ENCODE results near the gene UVSSA.
"Not testable (repeated sequence)": the region's sequence is repeated elsewhere in the genome, so short reads cannot be mapped to it uniquely, and the experiment has no call there.

UVSSA gene

DNA sequence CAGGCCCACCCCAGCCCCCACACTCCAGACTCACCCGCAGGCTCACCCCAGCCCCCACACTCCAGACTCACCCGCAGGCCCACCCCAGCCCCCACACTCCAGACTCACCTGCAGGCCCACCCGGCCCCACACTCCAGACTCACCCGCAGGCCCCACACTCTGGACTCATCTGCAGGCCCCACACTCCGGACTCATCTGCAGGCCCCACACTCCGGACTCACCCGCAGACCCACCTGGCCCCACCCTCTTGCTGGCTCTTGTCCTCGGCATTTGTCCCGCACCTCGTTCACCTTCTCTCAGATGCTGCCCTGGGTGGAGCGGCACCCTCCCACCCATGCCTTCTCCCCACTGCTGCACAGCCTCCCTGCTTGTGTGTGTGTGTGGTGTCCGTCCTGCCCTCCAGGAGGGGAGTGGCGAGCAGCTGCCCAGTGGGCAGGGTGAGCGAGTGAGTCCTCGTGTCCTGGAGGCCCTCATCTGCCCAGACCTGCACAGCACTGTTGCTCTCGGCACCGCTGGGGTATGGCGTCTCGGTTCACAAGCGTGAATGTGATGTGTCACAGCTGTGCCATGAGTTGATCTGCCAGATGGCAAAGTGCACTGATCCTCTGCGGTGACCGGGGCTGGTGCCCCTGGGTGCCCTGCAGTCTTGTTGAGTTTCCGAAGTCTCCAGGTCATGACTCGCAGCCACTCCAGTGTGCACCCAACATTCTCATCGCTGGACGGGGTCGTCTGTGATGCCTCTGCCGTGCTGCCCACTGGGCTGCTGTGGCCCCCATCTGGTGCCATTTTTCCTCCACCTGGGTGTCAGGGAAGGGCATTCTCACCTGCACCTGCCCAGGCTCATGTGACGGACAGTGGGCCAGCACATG lies 29.6 kb upstream of the UVSSA start:
- DNase-seq, result no peak

DNA sequence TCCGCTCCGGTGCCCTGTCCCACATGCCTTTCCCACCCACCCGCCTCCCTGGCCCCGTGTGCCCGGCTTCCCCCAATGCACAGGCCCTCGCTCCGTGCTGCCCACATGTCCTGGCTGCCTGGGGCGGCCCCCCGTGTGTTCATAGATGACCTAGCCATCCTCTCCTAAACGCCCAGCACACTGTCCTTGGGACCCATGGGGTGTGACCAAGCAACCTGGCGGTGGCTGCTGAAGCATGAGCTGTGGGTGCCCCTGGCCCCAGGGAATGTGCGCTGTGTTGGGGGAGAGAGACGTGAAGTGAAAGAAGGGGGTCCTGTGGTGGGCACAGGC lies 29.0 kb upstream of the UVSSA start:
- no peak for DNase-seq

DNA sequence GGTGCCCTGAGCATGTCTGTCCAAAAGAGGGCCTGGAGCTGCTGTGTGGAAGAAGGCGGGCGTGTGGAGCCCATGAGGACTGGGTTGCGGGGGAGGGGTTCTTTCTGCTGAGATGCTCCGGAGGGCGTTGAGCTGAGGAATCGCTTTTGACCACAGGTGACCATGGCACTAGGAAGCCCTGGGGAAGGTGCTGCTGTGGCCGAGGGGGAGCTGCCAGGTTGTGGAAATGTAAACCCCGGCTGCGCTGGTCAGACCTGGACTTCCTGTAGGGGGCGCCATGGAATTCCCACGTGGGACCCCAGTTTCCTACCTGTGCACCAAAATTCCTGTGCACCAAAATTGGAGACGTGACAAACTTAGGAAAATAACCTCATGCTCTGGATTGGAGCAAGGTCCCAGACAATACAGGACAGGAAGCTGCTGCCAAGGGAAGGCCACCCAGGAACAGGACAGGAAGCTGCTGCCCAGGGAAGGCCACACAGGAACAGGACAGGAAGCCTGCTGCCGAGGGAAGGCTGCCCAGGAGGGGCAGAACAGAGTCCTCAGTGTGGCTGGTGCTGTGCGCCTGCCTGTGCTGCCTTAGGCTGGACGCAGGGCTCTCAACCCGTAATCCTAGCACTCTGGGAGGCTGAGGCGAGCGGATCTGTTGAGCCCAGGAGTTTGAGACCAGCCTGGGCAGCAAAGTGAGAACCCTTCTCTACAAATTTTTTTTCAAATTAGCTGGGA lies 28.4 kb upstream of the UVSSA start:
- DNase-seq, result peak; percentile 61

DNA sequence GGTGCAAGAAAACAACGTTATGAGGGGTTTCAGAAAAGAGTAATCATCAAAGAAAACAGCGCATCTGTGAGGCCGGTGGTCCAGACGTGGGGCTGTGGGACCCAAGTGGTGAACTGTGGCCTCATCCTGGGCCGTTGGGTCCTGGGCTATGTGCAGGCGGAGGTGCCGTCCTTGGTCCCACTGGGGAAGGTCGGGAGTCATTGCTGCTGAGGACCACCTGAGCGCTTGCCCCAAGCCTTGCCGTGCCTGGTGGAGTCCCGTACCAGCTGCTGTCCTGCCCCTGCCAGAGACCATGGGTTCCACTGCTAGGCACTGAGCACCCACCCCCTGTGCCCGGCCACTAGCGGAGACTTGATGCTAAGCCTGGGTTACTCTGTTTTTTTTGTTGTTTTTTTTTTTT lies 25.5 kb upstream of the UVSSA start:
- DNase-seq, result no peak

DNA sequence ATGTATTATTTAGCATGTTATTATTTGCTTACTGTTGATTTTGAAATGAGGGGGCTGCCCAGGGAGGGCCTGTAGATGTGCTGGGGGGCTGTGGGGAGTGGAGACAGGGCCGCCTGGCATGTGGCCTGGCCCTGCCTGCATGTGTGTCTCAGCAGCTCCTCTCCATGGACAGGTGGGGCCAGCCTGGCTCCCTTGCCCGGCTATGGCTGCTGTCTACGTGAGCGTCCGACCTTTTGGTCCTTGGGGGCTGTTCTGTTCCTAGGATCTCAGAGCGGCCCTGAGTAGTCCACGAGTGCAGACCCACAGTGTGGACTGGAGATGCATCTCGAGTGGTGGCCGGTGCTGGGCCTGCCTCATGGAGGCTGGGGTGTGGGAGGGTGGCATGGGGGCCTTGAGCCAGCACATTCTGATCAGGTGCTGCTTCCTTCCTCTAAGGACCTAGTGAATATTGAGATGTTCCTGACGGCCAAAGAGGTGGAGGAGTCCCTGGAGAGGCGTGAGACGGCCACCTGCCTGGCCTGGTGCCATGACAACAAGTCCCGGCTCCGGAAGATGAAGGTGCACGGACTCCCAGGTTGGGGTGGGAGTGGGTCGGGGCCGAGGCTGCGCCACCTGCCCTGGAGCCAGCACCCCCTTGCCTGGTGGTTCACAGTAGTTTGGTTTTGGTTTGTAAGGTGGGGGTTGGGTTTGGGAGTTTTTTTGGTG lies 24.9 kb upstream of the UVSSA start:
- DNase-seq, result no peak

DNA sequence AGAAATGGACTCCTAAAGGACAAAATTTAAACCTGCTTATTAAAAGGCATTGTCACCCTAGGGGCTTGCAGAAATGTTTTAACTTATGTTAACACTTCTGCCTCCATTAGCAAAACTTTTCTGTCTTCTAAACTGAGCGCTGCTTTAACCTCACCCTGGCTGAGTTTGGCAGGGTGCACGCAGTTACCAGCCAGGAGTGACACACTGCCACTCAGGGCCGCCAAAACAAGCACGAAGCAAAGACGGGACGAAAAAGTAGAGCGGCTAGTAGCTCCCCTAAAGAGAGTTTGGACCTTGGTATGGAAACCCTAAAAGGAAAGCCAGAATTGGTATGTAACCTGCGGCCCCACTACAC lies 23.8 kb upstream of the UVSSA start:
- no peak for DNase-seq

DNA sequence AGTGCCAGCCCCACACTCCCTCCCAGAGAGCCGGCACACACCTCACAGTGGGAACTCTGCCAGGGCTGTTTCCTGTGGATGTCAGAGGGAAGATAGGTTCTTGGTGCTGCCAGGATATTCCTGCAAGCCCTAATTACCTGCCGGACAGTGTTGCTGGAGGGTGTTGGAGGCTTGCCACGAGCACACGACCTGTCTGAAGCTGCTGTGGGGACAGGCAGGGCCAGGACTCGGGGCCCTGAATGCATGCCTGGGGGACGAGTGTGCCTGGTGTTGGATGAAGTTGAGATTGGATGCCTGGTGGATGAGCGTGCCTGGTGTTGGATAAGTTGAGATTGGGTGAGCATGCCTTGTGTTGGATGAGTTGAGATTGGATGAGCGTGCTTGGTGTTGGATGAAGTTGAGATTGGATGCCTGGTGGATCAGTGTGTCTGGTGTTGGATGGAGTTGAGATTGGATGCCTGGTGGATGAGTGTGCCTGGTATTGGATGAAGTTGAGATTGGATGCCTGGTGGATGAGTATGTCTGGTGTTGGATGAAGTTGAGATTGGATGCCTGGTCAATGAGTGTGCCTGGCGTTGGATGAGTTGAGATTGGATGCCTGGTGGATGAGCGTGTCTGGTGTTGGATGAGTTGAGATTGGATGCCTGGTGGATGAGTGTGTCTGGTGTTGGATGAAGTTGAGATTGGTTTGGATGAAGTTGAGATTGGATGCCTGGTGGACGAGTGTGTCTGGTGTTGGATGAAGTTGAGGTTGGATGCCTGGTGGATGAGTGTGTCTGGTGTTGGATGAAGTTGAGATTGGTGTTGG lies 23.2 kb upstream of the UVSSA start:
- no peak for DNase-seq

DNA sequence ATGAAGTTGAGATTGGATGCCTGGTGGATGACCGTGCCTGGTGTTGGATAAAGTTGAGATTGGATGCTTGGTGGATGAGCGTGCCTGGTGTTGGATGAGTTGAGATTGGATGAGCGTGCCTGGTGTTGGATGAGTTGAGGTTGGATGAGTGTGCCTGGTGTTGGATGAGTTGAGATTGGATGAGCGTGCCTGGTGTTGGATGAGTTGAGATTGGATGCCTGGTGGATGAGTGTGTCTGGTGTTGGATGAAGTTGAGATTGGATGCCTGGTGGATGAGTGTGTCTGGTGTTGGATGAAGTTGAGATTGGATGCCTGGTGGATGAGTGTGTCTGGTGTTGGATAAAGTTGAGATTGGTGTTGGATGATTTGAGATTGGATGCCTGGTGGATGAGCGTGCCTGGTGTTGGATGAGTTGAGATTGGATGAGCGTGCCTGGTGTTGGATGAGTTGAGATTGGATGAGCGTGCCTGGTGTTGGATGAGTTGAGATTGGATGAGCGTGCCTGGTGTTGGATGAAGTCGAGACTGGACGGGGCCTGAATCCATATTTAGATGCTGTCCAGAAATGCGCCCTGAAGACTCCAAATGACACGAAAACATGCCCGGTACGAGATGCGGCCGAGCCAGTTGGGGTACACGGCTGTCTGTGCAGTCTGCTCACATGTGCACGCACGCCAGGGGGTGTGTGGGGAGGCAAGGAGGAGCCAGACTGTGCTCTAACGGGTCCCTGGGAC lies 22.4 kb upstream of the UVSSA start:
- DNase-seq, result not testable (repeated sequence)

DNA sequence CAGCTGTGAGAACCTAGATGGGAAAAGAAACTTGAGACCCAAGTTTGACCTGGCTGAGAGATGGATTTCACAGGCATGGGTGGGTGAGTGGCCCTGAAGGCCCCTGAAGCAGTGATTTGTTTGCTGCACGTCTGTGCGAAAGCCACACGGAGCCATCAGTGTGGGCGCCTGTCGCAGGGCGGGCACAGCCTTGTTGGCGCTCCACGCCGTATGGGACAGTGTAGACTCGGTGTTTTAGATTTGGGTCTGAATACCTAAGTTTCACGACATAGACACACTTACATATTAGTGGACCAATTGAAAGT lies 21.9 kb upstream of the UVSSA start:
- DNase-seq, result no peak

DNA sequence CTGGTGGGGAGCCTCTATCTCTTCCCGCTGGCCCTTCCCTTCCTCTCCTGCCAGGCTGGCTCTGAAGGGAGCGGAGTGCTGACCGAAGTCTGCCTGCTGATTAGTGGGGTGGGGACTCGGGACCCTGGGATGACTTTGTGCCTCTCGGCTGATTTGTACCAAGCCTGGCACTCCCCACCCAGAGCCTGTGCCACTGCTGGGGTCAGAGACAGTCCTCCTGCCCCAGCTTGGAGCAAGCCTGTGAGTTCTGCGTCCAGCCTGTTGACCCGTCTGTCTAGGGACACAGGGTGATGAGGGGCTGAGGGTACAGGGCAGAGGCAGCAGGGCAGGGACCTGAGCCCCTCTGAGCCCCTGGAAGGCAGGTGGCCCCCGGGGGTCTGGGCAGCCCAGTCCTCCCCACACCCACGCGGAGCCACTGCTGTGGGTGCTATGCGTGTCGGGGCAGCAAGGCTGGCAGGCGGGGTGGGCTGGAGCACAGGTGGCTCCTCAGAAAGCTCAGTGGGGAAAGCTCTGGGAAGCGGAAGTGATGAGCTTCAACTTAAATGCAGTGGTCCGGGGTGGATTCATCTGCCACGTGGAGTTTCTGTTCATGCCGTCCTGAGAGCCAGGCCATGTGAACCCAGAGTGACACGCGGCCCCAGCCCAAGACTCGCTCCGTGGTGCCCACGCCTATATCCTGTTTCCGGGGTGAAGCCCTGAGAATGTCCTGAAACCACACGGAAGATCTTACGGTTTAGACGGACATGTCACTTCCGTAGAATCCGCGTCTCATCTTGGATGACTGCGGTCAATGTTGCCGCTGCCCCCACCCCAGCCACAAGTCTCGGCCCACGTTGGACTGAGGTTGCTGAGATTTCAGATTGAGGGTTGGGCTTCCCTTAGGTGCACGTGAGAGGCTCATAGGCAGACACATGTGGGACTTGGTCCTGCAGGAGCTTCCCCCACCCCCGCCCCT lies 21.1 kb upstream of the UVSSA start:
- DNase-seq, result no peak

DNA sequence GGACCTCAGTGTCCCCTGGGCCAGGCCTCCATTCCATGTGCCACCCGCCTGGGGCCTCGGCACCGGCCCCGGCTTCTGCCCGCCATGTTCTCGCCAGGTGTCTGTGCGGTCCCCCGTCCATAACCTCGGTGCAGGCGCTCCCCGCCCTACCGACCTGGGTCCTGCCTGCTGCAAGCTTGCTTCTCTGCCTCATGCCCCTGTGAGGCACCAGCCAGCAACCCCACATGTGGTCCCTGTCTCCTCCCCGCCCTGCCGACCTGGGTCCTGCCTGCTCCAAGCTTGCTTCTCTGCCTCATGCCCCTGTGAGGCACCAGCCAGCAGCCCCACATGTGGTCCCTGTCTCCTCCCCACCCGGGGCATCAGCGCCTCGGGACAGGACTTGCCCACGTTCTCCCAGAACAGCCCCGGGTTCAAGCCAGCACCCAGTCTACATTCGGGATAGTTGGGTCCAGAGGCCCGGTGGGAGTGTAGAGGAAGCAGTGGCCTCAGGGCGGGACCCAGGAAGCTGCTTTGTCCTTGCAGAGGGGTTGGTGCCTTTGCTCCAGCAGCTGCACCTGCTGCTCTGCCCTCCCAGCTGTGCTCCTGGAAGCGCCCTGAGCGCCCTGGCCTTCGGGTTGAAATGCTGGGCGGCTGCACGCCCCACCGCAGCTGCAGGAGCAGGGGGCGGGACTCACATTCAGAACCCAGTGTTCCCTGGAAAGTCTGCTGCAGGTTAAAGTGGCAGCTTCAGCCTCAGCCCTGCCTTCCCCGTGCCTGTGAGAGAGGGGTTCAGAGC lies 20.1 kb upstream of the UVSSA start:
- no peak for DNase-seq

DNA sequence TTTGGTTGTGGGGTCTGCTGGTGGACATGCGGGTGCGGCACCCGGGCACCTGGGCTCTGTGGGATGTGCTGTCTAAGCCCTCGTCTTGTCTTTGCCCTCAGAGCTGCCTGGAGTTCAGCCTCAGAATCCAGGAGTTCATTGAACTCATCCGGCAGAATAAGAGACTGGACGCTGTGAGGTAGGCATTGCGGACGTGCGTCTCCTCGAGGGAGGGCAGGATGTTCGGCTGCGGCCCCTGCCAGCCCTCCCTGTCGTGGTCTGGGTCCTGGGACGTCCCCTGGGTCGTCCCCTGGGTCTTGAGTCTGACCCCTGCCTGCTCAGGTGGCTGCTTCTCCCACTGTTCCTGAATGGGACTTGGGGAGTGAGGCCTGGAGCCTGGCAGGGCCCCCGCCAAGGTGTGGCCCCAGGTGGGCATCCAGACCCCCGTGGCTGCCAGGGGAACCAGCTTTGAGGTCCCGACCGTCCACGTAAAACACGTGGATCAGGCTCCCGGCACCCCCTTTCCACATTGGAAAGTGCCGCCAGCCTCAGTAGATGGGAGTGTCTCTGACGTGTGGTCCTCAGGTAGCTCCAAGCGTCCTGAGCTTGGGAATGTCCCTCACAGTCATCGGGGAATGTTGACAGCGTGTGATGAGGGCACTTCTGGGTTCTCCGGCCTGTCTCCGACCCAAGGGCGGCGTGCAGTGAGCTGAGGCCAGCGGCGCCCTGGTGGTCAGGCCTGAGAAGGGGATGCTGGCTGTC lies 19.3 kb upstream of the UVSSA start:
- DNase-seq, result no peak

DNA sequence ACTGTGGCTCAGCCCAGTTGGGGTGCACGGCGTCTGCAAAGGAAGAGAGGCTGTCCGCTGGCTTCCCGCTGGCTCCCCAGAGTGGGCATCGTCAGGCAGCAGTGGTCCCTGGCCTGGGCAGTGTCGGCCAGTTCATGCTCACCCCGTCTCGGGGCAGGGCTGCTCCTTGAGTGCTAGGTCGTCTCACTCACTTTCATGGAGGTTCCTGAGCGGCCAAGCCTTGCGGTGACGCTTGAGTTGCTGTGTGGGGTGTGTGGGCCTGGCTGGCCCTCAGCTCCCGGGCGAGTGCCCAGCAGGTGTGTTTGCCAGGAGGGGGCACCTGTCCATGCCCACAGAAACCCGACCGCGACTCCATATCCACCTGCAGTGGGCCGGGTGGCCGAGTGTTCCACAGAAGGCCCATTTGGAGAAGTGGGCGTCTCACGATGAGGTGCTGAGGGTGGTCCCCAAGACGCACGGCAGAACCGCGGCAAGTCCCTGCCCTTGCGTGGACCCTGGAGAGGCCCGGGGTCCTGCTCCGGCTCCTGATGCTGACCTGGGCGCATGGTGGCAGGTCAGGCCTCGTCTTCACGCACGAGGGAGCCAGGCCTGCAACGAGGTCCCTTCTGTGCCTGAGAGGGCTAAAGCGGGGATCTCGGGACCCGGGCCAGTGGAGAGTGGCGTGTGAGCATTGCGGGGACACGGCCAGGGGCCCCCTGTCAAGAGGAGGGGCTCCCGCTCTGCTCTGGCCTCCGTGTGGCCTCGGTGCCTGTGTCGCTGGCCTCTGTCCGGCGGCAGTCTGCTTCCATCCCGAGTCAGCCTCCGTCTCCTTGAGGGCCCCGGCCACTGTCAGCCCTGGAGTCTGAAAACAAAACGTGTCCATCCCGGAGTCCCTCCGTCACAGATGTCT lies 18.5 kb upstream of the UVSSA start:
- no peak for DNase-seq

DNA sequence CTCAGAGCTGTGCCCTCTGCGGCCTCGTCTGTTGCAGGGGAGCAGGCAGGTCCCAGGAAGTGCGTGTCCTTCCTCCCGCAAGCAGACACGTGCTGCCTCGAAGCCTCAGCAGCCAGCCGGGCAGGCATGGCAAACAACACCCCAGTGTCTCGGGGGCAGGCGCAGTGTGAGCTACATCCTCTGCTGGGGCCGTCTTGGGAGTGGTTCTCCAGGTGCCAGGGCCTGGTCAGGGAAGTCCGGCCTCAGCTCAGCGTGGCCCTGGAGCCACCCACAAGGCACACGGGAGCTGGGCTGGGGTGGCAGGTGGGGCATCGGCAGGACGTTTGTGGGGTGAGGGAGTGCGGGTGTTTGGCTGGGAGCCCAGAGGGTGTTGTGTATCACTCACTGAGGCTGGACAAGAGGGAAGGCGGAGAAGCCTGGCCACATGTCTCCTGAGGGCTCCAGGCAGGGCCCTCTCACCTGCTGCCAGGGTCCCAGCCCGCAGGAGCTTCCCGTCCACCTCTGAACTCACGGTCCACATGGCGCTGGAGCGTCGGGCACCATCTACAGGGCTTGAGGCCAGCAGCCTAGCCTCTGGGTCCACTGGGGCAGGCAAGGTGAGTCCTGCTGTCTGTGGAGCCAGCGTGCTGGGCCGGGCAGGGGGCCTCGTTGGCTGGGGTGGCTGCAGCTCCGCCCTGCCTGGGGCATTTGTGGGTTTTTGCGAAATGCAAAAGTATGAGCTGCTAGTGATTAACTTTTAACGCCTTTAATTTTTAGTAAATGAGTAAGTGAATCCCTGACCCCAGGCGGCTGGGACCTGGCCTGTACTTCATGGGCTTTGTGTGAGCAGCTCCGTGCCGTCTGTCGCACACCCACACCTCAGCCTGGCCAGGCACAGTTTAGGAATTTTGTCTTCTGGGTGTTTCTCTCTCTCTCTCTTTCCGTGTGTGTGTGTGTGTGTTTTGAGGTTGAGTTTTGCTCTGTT lies 17.3 kb upstream of the UVSSA start:
- no peak for DNase-seq

DNA sequence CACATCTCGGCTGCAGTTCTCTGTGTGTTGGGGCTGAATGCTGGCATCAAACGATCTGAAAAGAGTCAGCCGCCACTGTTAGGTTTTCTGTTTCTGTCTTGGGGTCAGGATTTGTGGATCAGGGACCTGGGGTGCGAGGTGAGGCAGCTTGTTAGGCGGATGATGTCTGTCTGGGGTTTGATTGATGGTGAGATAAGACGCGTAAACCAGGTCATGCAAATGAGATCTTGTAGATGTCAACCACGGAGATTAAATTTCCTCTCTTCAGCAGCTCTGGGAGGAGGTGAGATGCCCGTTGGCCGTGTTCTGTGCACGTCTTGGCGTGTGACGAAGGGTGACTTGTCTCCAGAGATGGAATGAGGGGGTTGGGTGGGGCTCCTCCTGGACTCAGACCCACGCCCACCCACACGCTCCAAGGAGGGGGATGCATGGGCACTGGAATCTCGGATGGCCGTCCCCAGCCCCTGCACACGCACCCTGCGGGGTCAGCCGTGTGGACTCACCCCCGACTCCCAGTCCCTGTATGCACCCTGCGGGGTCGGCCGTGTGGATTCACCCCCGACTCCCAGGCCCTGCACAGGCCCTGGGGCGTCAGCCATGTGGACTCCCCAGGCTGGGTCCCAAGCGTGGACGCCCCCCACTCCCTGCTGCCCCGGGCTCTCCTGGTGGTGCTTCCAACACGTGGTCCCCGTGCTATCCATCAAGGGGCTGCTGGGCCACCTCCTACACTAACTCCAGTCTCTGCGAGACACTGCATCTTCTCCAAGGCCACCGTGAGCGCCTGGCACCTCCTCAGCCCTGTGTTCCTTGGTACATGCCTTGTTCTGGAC lies 16.0 kb upstream of the UVSSA start:
- DNase-seq, result peak; percentile 75

DNA sequence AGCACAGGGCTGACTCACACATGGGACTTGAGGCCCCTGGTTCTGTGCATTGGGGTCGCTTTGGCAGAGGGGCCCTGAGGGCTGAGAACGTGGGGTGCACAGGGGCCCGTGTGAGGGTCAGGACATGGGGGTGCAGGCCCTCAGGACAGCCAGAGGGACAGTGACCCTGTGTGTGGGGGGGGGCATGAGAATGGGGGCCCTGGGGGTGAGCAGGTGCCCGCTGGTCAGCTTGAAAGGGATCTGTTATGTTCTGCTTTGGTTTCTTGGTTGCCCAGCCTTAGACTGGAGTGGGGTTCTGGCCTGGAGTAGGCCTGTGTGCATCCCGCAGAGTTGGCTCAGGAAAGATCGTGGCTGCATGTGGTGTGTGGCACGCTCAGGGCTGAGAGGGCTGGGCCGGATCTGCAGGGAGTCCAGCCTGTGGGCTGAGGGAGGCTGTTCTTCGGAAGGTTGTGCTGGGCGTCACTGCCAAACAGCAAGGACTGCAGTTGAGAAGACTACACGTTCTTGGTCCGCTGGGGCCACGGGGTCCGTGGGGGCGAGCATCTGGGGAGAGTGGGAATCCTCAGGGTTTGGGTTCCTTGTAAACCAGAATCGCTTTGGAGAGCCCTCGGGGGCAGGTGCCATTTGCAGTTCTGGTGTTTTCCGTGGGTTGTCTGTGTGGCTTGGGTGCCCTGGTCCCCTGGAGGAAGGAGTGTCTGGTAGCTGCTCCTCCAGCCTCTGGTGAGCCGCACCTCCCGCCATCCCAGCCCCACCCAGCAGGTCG lies 15.2 kb upstream of the UVSSA start:
- no peak for DNase-seq

Data from stimulated activated CD8-positive, alpha-beta memory T cell treated with anti-CD3 and anti-CD28 coated beads, Interleukin-4, amount 100 ng/mL, for 48 hours (primary cell).